Right lobe of liver (tissue), 6 donors: Measurements from ENCODE around the gene OSGEPL1. TPM values are rescaled to one million over a fixed set of nuclear protein-coding genes. Genes with fewer than 3 reads are reported as not detected.

Experiments
- ATAC-seq, 4 donors: fragments of 200-7000 bp; cut with Tn5 transposase; one replicate each; pipeline ENCODE4 v1.9.1; 2020; ENCODE audit warnings: mild to moderate bottlenecking in 4 of 4, moderate library complexity in 4 of 4
- DNase-seq, 3 donors: peaks; one replicate each; pipeline ENCODE4 v3.0.0-alpha.2; 2020
- H3K27ac ChIP-seq, 3 donors: fragments of 200-600 bp; one replicate each; pipeline ENCODE4 v1.8.0; 2022
- H3K27me3 ChIP-seq, 2 donors: fragments of 200-600 bp; one replicate each; pipeline ENCODE4 v1.8.0; 2022
- H3K36me3 ChIP-seq, 4 donors: fragments of 200-600 bp; sonication (generic) in 1 of 4; one replicate each; pipeline versions ENCODE4 v1.5.1 to v1.8.0; 2017 to 2022; ENCODE audit warnings: control low read depth in 1 of 4
- H3K4me1 ChIP-seq, 4 donors: fragments of 200-600 bp; sonication (generic) in 1 of 4; one replicate each; pipeline versions ENCODE4 v1.5.1 to v1.8.0; 2017 to 2022; ENCODE audit warnings: control low read depth in 1 of 4
- H3K4me3 ChIP-seq, 3 donors: fragments of 200-600 bp; one replicate each; pipeline ENCODE4 v1.8.0; 2022
- H3K9me3 ChIP-seq, 4 donors: fragments of 200-600 bp; sonication (generic) in 1 of 4; one replicate each; pipeline versions ENCODE4 v1.5.1 to v1.8.0; 2017 to 2022; ENCODE audit warnings: control low read depth in 1 of 4
- CTCF ChIP-seq, 4 donors: fragments of 200-600 bp in 3 of 4; fragments of 450-650 bp in 1 of 4; IDR thresholded peaks; one replicate each; pipeline versions ENCODE4 v1.5.1 to v1.8.0; 2016 to 2022; ENCODE audit warnings: antibody characterized with exemption in 4 of 4, mild to moderate bottlenecking in 2 of 4
- POLR2A ChIP-seq: fragments of 450-650 bp; IDR thresholded peaks from one replicate; pipeline ENCODE4 v1.6.1; 2017; ENCODE audit warnings: antibody characterized with exemption, mild to moderate bottlenecking
- WGBS: methylation state at CpG from one replicate; pipeline ENCODE4 v1.1.6; 2018; ENCODE audit warnings: low coverage, low lambda C conversion rate; ENCODE audit not compliant: insufficient coverage; ENCODE audit errors: missing lambda C conversion rate; 5-methylcytosine and 5-hydroxymethylcytosine counted together
- intact Hi-C, 2 donors: fragments of 100-400 bp; cut with DNase I; formaldehyde crosslinking; loops; one replicate each; pipeline versions ENCODE4 v1.11.2 to v1.14.1; 2022
- total RNA-seq, 6 experiments: library from RNA; depleted of rRNA in 2 of 6; stranded (reverse); fragments of >200 nt in 2 of 6; fragmentation: NEBNext Ultra II Directional in 3 of 6; extraction: Animal tissue kit (Norgen Biotek cat#: 25700) in 3 of 6; gene quantifications; one replicate each; pipeline versions ENCODE4 v1.1.0 to v1.2.4, GENCODE V29; 2016 to 2023
- donor health status: DM: no; HTN: yes; CAD: no.
- donor health status: DM: no; HTN: no; CAD: no.
- donor health status: DM: no; HTN: no; CAD: no.
- donor health status: DM: no; HTN: yes; CAD: no.
- donor health status: DM: no; HTN: yes; CAD: no.

OSGEPL1 gene
- total RNA-seq, 6 experiments from 2014 or later, result 2.6 to 6.1 (median 4.3) TPM

GRCh38 chr2:189799030-189799331 is 36.4 kb upstream of the OSGEPL1 start:
- Histone ChIP-seq H3K4me3 (no peak overlapping the region), H3K9me3 (no peaks in the 10 kb centered on the region), H3K27me3 (no peaks in the 10 kb centered on the region), H3K36me3 (peaks cover 0 to 21% (median 0%) of the 10 kb centered on the region in 4 donors), H3K4me1 (no peaks in the 10 kb centered on the region), H3K27ac (no peak overlapping the region)
- ATAC-seq (no peak), DNase-seq (no peak)
- no peak for TF ChIP-seq CTCF (IDR thresholded peaks at IDR 0.05)
- intact Hi-C loops, result no loop called here

DNA sequence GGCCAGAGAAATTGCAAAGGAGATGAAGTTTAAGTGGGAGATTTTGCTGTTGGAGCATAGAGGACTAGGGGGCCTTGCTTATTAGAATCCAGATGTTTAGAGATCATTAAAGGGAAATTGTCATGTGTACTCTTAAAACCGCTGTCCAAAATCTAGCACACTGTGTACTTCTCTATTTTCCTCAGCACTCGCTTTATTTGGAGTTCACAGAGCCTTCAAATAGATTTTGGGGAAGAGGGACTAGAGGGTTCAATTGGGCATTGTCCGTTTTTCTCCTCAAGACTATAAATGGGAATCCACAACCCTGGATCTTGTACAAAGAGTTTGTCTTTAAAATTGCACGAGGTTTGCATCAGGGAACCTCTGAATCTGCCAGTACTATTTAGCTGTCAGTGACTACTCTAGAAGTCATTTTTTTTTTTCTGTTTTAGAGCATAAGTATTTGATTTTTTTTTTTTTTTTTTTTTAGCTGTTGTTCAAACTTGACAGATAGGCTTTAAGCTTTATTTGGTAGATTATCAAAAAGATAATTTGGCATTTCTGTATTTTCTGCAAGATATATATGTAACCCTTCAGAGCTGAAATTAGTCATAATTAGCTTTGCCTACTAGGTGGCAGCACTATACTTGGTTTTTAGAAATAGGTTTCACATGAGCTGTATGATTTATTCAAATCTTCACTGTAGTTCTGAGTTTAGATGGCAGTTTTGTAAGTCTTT is 35.9 kb upstream of the OSGEPL1 start:
- no peaks in the 10 kb centered on the region for H3K4me1 ChIP-seq
- whole genome bisulfite sequencing, result 77% methylated on average over 4 of the region's 4 CpGs
- H3K27me3 ChIP-seq, result no peaks in the 10 kb centered on the region
- H3K36me3 ChIP-seq, result peaks cover 0 to 26% (median 0%) of the 10 kb centered on the region in 4 donors
- no peak for TF ChIP-seq POLR2A
- peak; percentile 28 to 41 (median 30) for TF ChIP-seq CTCF (IDR thresholded peaks at IDR 0.05)
- no peak overlapping the region for H3K4me3 ChIP-seq
- intact Hi-C loops, result no loop called here
- no peaks in the 10 kb centered on the region for H3K9me3 ChIP-seq
- no peak overlapping the region for H3K27ac ChIP-seq
- DNase-seq (no peak), ATAC-seq (peak; percentile 44 to 71 (median 62))

- TF ChIP-seq CTCF (IDR thresholded peaks at IDR 0.05) (no peak), POLR2A (no peak)
- intact Hi-C loops, result no loop called here
- H3K27ac ChIP-seq, result no peak overlapping the region
- DNase-seq, result no peak
- ATAC-seq, result peak in 3 of 4 donors; percentile 28 to 49 (median 43)
- H3K27me3 ChIP-seq, result no peaks in the 10 kb centered on the region
- no peaks in the 10 kb centered on the region for H3K4me1 ChIP-seq
- H3K9me3 ChIP-seq, result no peaks in the 10 kb centered on the region
- WGBS, result 90% methylated on average over 6 of the region's 6 CpGs
- H3K36me3 ChIP-seq, result peaks cover 0 to 31% (median under 1%) of the 10 kb centered on the region in 4 donors
- no peak overlapping the region for H3K4me3 ChIP-seq
These were observed 35.3 kb upstream of the OSGEPL1 start for GRCh38 chr2:189797902-189798301.

- no peak overlapping the region for H3K27ac ChIP-seq
- ATAC-seq (no peak), DNase-seq (no peak)
- H3K4me1 ChIP-seq, result no peaks in the 10 kb centered on the region
- H3K9me3 ChIP-seq, result no peaks in the 10 kb centered on the region
- H3K27me3 ChIP-seq, result no peaks in the 10 kb centered on the region
- WGBS, result 94% methylated on average over 1 of the region's 1 CpG
- H3K36me3 ChIP-seq, result peaks cover 0 to 40% (median 4%) of the 10 kb centered on the region in 4 donors
- H3K4me3 ChIP-seq, result no peak overlapping the region
- intact Hi-C loops, result no loop called here
- TF ChIP-seq POLR2A, result no peak
- TF ChIP-seq CTCF (IDR thresholded peaks at IDR 0.05), result no peak
These were observed 31.7 kb upstream of the OSGEPL1 start for GRCh38 chr2:189794310-189794709.
